ENCODE measurements around the gene AEBP2.

- TF ChIP-seq EP300 (IDR thresholded peaks at IDR 0.05; ENCODE audit: borderline replicate concordance) (no peak), ZBTB7A (IDR thresholded peaks at IDR 0.05; ENCODE audit: low read depth) (no peak), TAF1 (IDR thresholded peaks at IDR 0.05; ENCODE audit: low read depth) (no peak)
- TF ChIP-seq, protein P1, sequence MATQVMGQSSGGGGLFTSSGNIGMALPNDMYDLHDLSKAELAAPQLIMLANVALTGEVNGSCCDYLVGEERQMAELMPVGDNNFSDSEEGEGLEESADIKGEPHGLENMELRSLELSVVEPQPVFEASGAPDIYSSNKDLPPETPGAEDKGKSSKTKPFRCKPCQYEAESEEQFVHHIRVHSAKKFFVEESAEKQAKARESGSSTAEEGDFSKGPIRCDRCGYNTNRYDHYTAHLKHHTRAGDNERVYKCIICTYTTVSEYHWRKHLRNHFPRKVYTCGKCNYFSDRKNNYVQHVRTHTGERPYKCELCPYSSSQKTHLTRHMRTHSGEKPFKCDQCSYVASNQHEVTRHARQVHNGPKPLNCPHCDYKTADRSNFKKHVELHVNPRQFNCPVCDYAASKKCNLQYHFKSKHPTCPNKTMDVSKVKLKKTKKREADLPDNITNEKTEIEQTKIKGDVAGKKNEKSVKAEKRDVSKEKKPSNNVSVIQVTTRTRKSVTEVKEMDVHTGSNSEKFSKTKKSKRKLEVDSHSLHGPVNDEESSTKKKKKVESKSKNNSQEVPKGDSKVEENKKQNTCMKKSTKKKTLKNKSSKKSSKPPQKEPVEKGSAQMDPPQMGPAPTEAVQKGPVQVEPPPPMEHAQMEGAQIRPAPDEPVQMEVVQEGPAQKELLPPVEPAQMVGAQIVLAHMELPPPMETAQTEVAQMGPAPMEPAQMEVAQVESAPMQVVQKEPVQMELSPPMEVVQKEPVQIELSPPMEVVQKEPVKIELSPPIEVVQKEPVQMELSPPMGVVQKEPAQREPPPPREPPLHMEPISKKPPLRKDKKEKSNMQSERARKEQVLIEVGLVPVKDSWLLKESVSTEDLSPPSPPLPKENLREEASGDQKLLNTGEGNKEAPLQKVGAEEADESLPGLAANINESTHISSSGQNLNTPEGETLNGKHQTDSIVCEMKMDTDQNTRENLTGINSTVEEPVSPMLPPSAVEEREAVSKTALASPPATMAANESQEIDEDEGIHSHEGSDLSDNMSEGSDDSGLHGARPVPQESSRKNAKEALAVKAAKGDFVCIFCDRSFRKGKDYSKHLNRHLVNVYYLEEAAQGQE (IDR thresholded peaks at IDR 0.05; ENCODE audit: low read depth) = no peak
Measured at GRCh38 chr12:19530637-19531023, 91.3 kb downstream of the AEBP2 start.
